HEK293 (cell line): ENCODE results near the gene POLK.

Experiments used
- ZNF18 ChIP-seq: fragments of 450-650 bp; formaldehyde crosslinking; IDR thresholded peaks from 2 replicates; pipeline ENCODE4 v1.5.1; 2016; ENCODE audit warnings: missing biosample characterization, missing genetic modification characterization
- ZNF274 ChIP-seq, 2 experiments: fragments of 200-500 bp in 1 of 2; fragments of 450-650 bp in 1 of 2; sonication (Bioruptor generic) in 1 of 2; formaldehyde crosslinking in 1 of 2; IDR thresholded peaks; 2 replicates each; pipeline versions ENCODE4 v1.5.1 to v1.6.1; 2014 to 2016; ENCODE audit warnings: borderline replicate concordance in 1 of 2, inconsistent platforms in 1 of 2, low read length in 1 of 2, missing biosample characterization in 1 of 2, missing genetic modification characterization in 1 of 2
- TF ChIP-seq, protein P1 (sequence below): fragments of 450-650 bp; formaldehyde crosslinking; IDR thresholded peaks from 2 replicates; pipeline ENCODE4 v1.5.1; 2016; ENCODE audit warnings: missing biosample characterization, missing genetic modification characterization
- TF ChIP-seq, protein P2 (sequence below): fragments of 450-650 bp; formaldehyde crosslinking; IDR thresholded peaks from 2 replicates; pipeline ENCODE4 v1.5.1; 2016; ENCODE audit warnings: missing biosample characterization, missing genetic modification characterization

DNA sequence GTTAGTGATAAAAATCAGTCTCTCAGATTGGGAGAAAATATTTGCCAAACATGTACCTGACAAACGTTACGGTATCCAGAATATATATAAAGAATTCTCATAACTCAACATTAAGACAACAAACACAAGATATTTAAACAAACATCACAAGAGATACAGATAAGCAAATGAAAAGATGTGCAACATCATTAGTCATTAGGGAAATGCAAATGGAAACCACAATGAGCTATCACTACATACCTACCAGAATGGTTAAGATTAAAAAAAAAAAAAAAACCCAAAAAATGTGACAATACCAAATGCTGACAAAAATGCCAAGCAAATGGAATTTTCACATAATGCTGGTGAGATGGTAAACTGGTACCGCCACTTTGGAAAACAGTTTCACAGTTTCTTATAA is 15.7 kb upstream of the POLK start:
- TF ChIP-seq, protein P1, sequence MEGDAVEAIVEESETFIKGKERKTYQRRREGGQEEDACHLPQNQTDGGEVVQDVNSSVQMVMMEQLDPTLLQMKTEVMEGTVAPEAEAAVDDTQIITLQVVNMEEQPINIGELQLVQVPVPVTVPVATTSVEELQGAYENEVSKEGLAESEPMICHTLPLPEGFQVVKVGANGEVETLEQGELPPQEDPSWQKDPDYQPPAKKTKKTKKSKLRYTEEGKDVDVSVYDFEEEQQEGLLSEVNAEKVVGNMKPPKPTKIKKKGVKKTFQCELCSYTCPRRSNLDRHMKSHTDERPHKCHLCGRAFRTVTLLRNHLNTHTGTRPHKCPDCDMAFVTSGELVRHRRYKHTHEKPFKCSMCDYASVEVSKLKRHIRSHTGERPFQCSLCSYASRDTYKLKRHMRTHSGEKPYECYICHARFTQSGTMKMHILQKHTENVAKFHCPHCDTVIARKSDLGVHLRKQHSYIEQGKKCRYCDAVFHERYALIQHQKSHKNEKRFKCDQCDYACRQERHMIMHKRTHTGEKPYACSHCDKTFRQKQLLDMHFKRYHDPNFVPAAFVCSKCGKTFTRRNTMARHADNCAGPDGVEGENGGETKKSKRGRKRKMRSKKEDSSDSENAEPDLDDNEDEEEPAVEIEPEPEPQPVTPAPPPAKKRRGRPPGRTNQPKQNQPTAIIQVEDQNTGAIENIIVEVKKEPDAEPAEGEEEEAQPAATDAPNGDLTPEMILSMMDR (tag by site-specific recombination), result no peak
- TF ChIP-seq ZNF274 (IDR thresholded peaks at IDR 0.05; ENCODE audit: low read length) (no peak), ZNF274 (tag by site-specific recombination; IDR thresholded peaks at IDR 0.05; ENCODE audit: borderline replicate concordance) (no peak), ZNF18 (tag by site-specific recombination) (no peak)
- TF ChIP-seq, protein P2, sequence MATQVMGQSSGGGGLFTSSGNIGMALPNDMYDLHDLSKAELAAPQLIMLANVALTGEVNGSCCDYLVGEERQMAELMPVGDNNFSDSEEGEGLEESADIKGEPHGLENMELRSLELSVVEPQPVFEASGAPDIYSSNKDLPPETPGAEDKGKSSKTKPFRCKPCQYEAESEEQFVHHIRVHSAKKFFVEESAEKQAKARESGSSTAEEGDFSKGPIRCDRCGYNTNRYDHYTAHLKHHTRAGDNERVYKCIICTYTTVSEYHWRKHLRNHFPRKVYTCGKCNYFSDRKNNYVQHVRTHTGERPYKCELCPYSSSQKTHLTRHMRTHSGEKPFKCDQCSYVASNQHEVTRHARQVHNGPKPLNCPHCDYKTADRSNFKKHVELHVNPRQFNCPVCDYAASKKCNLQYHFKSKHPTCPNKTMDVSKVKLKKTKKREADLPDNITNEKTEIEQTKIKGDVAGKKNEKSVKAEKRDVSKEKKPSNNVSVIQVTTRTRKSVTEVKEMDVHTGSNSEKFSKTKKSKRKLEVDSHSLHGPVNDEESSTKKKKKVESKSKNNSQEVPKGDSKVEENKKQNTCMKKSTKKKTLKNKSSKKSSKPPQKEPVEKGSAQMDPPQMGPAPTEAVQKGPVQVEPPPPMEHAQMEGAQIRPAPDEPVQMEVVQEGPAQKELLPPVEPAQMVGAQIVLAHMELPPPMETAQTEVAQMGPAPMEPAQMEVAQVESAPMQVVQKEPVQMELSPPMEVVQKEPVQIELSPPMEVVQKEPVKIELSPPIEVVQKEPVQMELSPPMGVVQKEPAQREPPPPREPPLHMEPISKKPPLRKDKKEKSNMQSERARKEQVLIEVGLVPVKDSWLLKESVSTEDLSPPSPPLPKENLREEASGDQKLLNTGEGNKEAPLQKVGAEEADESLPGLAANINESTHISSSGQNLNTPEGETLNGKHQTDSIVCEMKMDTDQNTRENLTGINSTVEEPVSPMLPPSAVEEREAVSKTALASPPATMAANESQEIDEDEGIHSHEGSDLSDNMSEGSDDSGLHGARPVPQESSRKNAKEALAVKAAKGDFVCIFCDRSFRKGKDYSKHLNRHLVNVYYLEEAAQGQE (tag by site-specific recombination), result no peak
